Gastroesophageal sphincter (tissue), 4 donors: ENCODE data around the gene CCDC47. TPM values are rescaled to one million over a fixed set of nuclear protein-coding genes. Genes with fewer than 3 reads are reported as not detected.

Experiments used
- ATAC-seq: fragments of 150-250 bp; one replicate; pipeline ENCODE4 v1.9.1; 2016; ENCODE audit warnings: mild to moderate bottlenecking, moderate library complexity
- H3K27ac ChIP-seq, 4 donors: fragments of 200-600 bp; sonication (generic) in 3 of 4; 1 replicate in 3 of 4; 2 replicates in 1 of 4; pipeline ENCODE4 v1.5.1; 2016 to 2019
- H3K27me3 ChIP-seq: fragments of 200-600 bp; sonication (generic); one replicate; pipeline ENCODE4 v1.5.1; 2019
- H3K36me3 ChIP-seq, 2 donors: fragments of 200-600 bp; sonication (generic); one replicate each; pipeline ENCODE4 v1.5.1; 2019; ENCODE audit warnings: control low read depth in 1 of 2
- H3K4me1 ChIP-seq, 3 donors: fragments of 200-600 bp; sonication (generic); 1 replicate in 2 of 3; 2 replicates in 1 of 3; pipeline ENCODE4 v1.5.1; 2016 to 2019; ENCODE audit warnings: control low read depth in 2 of 3
- H3K4me3 ChIP-seq, 2 donors: fragments of 200-600 bp; sonication (generic); one replicate each; pipeline ENCODE4 v1.5.1; 2019; ENCODE audit warnings: mild to moderate bottlenecking in 1 of 2, moderate library complexity in 1 of 2
- H3K9me3 ChIP-seq, 3 donors: fragments of 200-600 bp; sonication (generic); one replicate each; pipeline ENCODE4 v1.5.1; 2017 to 2019; ENCODE audit warnings: control low read depth in 2 of 3
- EP300 ChIP-seq: sonication (generic); formaldehyde crosslinking; IDR thresholded peaks from one replicate; pipeline ENCODE4 v1.6.1; 2017; ENCODE audit warnings: antibody characterized with exemption, mild to moderate bottlenecking
- POLR2A ChIP-seq, 2 donors: fragments of 450-650 bp; IDR thresholded peaks; one replicate each; pipeline ENCODE4 v1.6.1; 2017; ENCODE audit warnings: antibody characterized with exemption in 2 of 2, mild to moderate bottlenecking in 2 of 2, moderate library complexity in 1 of 2
- POLR2AphosphoS5 ChIP-seq: sonication (generic); formaldehyde crosslinking; IDR thresholded peaks from one replicate; pipeline ENCODE4 v1.6.1; 2017; ENCODE audit warnings: antibody characterized with exemption
- WGBS, 2 donors: methylation state at CpG; one replicate each; pipeline ENCODE4 v1.1.5; 2018; ENCODE audit warnings: low coverage in 1 of 2; 5-methylcytosine and 5-hydroxymethylcytosine counted together
- total RNA-seq, 4 donors: library from RNA; depleted of rRNA; stranded (reverse); fragments of >200 nt; gene quantifications; one replicate each; pipeline ENCODE4 v1.1.0, GENCODE V29; 2016
- TF ChIP-seq, protein P1 (sequence below), 4 experiments: fragments of 200-600 bp in 2 of 4; fragments of 450-650 bp in 2 of 4; sonication (generic) in 1 of 4; IDR thresholded peaks; one replicate each; pipeline ENCODE4 v1.5.1; 2017 to 2019; ENCODE audit warnings: antibody characterized with exemption in 4 of 4, mild to moderate bottlenecking in 2 of 4, moderate library complexity in 2 of 4

Gene CCDC47
- total RNA-seq, 4 donors from 2014 or later: 53.1 to 62.0 (median 58.9) TPM

DNA sequence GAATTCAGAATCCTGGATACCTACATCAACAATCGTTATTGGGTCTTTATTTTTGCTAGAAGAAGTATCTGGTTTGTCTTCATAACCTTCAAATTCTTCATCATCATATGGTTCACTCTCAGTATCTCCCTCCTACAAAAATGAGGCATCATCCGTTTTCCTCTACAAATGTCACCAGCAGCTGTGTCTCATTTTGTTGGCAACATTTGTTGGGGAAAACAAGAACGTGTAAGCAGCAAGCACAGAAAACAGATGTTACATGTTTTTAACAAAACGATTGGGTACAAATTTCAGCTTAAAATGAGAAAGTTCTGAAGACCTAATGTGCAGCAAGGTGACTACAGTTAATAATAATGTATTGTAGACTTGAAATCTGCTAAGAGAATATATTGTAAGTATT lies 8.7 kb downstream of the CCDC47 start:
- H3K4me3 ChIP-seq: no peak overlapping the region
- WGBS, 2 donors: 50 to 69% methylated on average over 4 of the region's 4 CpGs
- no peaks in the 10 kb centered on the region for H3K9me3 ChIP-seq
- ATAC-seq: no peak
- no peaks in the 10 kb centered on the region for H3K27me3 ChIP-seq
- TF ChIP-seq, protein P1, sequence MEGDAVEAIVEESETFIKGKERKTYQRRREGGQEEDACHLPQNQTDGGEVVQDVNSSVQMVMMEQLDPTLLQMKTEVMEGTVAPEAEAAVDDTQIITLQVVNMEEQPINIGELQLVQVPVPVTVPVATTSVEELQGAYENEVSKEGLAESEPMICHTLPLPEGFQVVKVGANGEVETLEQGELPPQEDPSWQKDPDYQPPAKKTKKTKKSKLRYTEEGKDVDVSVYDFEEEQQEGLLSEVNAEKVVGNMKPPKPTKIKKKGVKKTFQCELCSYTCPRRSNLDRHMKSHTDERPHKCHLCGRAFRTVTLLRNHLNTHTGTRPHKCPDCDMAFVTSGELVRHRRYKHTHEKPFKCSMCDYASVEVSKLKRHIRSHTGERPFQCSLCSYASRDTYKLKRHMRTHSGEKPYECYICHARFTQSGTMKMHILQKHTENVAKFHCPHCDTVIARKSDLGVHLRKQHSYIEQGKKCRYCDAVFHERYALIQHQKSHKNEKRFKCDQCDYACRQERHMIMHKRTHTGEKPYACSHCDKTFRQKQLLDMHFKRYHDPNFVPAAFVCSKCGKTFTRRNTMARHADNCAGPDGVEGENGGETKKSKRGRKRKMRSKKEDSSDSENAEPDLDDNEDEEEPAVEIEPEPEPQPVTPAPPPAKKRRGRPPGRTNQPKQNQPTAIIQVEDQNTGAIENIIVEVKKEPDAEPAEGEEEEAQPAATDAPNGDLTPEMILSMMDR (IDR thresholded peaks at IDR 0.05): no peak
- TF ChIP-seq POLR2A (IDR thresholded peaks at IDR 0.05) (no peak), POLR2AphosphoS5 (no peak), EP300 (no peak)
- peaks cover 5 to 62% of the 10 kb centered on the region in 2 donors for H3K36me3 ChIP-seq
- H3K4me1 ChIP-seq: peaks cover 0 to 33% (median 0%) of the 10 kb centered on the region in 3 donors
- no peak overlapping the region for H3K27ac ChIP-seq

DNA sequence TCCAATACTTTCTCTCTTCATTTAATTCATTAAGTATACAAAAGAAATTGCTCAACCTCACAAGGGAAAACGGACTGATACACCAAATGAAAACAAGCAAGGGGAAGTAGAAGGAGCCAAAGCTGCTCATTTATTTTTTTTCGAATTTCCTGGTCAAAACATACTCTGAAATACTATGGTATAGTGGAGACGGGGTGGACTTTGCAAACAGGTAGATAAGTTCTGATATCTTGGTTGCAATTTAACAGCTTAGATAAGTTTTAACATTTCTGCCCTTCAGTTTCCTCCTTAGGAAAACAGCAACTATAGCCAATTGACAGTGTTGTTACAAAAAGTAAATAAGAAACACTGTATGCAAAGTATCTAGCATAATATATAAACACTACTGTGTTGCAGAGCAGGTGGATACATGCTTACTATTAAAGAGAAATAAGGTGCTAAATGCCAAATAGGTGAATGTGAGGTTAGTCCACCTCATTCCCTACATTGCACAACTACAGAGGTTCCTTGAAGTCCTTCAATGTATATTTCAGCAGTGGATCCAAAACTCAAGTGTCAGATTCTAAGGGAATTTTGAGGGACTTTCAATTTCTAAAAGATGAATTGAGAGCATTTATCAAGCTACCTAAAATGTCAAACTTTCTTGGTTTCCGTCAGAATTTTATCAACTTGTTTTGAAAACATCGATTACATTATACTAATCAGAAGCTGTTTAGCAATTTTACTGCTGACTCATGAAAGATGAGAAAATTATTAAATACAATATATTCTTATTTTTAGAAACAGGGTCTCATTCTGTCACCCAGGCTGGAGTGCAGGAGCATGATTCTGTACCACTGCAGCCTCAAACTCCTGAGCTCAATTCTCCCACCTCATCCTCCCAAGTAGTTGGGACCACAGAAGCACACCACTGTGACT lies 11.0 kb downstream of the CCDC47 start:
- 77 to 81% methylated on average over 5 of the region's 5 CpGs for WGBS, 2 donors
- H3K27ac ChIP-seq: no peak overlapping the region
- H3K9me3 ChIP-seq: no peaks in the 10 kb centered on the region
- ATAC-seq: no peak
- no peak for TF ChIP-seq POLR2A (IDR thresholded peaks at IDR 0.05)
- TF ChIP-seq POLR2AphosphoS5: no peak
- no peak for TF ChIP-seq EP300
- TF ChIP-seq, protein P1 (IDR thresholded peaks at IDR 0.05): no peak
- H3K4me3 ChIP-seq: no peak overlapping the region
- H3K27me3 ChIP-seq: no peaks in the 10 kb centered on the region
- H3K36me3 ChIP-seq: peaks cover 5 to 82% of the 10 kb centered on the region in 2 donors
- H3K4me1 ChIP-seq: peaks cover 0 to 16% (median 0%) of the 10 kb centered on the region in 3 donors

DNA sequence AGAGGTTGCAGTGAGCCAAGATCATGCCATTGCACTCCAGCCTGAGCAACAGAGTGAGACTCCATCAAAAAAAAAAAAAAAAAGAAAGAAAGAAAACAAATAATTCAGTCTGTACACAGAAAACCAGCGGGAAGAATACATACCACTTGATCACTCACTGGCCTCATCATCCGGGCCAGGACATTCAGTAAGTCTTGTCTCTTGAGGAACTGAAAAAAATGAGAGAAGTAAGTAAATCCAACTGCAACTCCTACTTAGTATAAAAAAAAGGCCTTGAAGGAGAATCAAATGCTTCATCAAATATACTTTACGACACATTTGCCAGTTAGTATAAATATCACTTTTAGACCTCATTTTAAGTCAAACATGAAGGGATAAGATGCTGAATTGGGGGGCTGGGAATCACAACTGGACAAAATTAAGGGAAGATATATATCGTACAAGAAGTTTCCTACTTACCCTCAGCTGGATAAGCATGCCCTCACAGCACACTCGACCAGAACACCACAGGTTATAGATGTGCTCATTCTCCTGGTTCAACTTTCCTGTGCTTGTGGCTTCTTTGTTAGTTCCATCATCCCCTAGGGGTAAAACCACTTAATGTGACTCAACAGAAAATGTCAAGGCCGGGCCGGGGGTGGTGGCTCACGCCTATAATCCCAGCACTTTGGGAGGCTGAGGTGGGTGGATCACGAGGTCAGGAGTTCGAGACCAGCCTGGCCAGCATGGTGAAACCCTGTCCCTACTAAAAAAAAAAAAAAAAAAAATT lies 12.4 kb downstream of the CCDC47 start:
- TF ChIP-seq POLR2AphosphoS5 (no peak), EP300 (no peak), POLR2A (IDR thresholded peaks at IDR 0.05) (no peak)
- TF ChIP-seq, protein P1 (IDR thresholded peaks at IDR 0.05): no peak
- ATAC-seq: no peak
- Histone ChIP-seq H3K4me1 (peaks cover 0 to 9% (median 0%) of the 10 kb centered on the region in 3 donors), H3K27me3 (no peaks in the 10 kb centered on the region), H3K9me3 (no peaks in the 10 kb centered on the region), H3K27ac (no peak overlapping the region), H3K4me3 (no peak overlapping the region), H3K36me3 (peaks cover 5 to 96% of the 10 kb centered on the region in 2 donors)
- 73 to 81% methylated on average over 5 to 8 of the region's 10 CpGs for WGBS, 2 donors

DNA sequence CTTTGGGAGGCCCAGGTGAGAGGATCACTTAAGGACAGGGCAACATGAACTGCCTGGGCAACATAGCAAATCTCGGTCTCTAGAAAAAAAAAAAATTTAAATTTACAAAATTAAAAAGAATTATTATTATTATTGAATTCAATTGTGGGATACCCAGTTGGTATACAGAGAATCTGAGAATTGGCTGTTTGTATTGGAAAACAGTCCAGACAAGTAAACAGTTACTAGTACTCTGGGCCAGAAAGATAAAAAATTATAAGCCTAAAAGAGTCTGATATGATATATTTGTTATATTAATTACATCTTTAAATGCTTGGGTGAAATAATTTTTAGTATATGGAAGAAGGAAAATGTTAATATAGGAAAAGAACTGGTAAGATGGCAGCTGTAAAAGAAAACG lies 15.0 kb downstream of the CCDC47 start:
- Histone ChIP-seq H3K9me3 (no peaks in the 10 kb centered on the region), H3K27me3 (no peaks in the 10 kb centered on the region), H3K4me1 (no peaks in the 10 kb centered on the region), H3K36me3 (peaks cover 7 to 97% of the 10 kb centered on the region in 2 donors), H3K4me3 (no peak overlapping the region), H3K27ac (no peak overlapping the region)
- no peak for ATAC-seq
- TF ChIP-seq POLR2AphosphoS5: no peak
- TF ChIP-seq EP300: no peak
- no peak for TF ChIP-seq POLR2A (IDR thresholded peaks at IDR 0.05)
- TF ChIP-seq, protein P1 (IDR thresholded peaks at IDR 0.05): no peak
- WGBS, 2 donors: 65 to 79% methylated on average over 2 of the region's 2 CpGs
